ENCODE data around the gene PRKN.

PRKN gene

GRCh38 chr6:161438430-161439030 lies 1289.0 kb downstream of the PRKN start:
- H3K27ac ChIP-seq (ENCODE audit: low read length): no peak overlapping the region
- H3K4me3 ChIP-seq (ENCODE audit: low read depth in 1 of 2, low read length in 2 of 2): no peak overlapping the region
- no peak overlapping the region for H2AFZ ChIP-seq (ENCODE audit: low read depth, low read length)
- H3K4me2 ChIP-seq (ENCODE audit: insufficient read depth, low read length): no peak overlapping the region
- no peak for TF ChIP-seq EZH2 (IDR thresholded peaks at IDR 0.05; ENCODE audit: borderline replicate concordance, low read depth, low read length, severe bottlenecking)
- TF ChIP-seq, protein P1, sequence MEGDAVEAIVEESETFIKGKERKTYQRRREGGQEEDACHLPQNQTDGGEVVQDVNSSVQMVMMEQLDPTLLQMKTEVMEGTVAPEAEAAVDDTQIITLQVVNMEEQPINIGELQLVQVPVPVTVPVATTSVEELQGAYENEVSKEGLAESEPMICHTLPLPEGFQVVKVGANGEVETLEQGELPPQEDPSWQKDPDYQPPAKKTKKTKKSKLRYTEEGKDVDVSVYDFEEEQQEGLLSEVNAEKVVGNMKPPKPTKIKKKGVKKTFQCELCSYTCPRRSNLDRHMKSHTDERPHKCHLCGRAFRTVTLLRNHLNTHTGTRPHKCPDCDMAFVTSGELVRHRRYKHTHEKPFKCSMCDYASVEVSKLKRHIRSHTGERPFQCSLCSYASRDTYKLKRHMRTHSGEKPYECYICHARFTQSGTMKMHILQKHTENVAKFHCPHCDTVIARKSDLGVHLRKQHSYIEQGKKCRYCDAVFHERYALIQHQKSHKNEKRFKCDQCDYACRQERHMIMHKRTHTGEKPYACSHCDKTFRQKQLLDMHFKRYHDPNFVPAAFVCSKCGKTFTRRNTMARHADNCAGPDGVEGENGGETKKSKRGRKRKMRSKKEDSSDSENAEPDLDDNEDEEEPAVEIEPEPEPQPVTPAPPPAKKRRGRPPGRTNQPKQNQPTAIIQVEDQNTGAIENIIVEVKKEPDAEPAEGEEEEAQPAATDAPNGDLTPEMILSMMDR (IDR thresholded peaks at IDR 0.05; ENCODE audit: borderline replicate concordance, extremely low read depth, low read length, poor library complexity, severe bottlenecking): no peak
- ATAC-seq (ENCODE audit: insufficient read depth, low read depth) (no peak), DNase-seq (no peak)
- no peaks in the 10 kb centered on the region for H3K27me3 ChIP-seq (ENCODE audit: insufficient read depth, low read length, poor library complexity)
- no peak overlapping the region for H3K9ac ChIP-seq (ENCODE audit: low read depth, low read length)
- H3K36me3 ChIP-seq (ENCODE audit: insufficient read depth, low read length): no peaks in the 10 kb centered on the region
- no peaks in the 10 kb centered on the region for H3K9me3 ChIP-seq (ENCODE audit: insufficient read depth, low read length, severe bottlenecking)
- no peaks in the 10 kb centered on the region for H3K79me2 ChIP-seq (ENCODE audit: insufficient read depth, low read length)
- no peaks in the 10 kb centered on the region for H3K4me1 ChIP-seq (ENCODE audit: insufficient read depth, low read length)
- no peaks in the 10 kb centered on the region for H4K20me1 ChIP-seq (ENCODE audit: insufficient read depth, low read length)

DNA sequence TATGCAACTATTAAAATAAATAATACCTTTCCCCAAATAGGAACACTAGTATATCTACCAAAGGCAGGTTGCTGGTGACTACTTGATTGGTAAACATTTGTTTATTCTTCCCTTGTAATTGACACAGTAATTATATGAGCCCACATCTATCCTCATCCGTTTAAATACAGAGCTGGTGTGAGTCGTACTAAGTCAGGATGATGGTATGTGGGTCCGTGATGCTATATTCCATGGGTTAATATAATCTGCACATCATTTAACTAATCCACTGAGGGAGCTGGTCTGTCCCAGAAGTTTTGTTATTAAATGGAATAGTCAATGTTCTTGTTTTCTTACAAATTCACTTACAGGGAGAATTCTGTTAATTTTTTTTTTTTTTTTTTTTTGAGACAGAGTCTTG lies 1289.7 kb downstream of the PRKN start:
- H3K9me3 ChIP-seq (ENCODE audit: insufficient read depth, low read length, severe bottlenecking): no peaks in the 10 kb centered on the region
- H3K4me3 ChIP-seq (ENCODE audit: low read depth in 1 of 2, low read length in 2 of 2): no peak overlapping the region
- H2AFZ ChIP-seq (ENCODE audit: low read depth, low read length): no peak overlapping the region
- DNase-seq (no peak), ATAC-seq (ENCODE audit: insufficient read depth, low read depth) (no peak)
- no peaks in the 10 kb centered on the region for H4K20me1 ChIP-seq (ENCODE audit: insufficient read depth, low read length)
- H3K9ac ChIP-seq (ENCODE audit: low read depth, low read length): no peak overlapping the region
- H3K4me1 ChIP-seq (ENCODE audit: insufficient read depth, low read length): no peaks in the 10 kb centered on the region
- H3K27me3 ChIP-seq (ENCODE audit: insufficient read depth, low read length, poor library complexity): no peaks in the 10 kb centered on the region
- no peak overlapping the region for H3K27ac ChIP-seq (ENCODE audit: low read length)
- H3K4me2 ChIP-seq (ENCODE audit: insufficient read depth, low read length): no peak overlapping the region
- H3K79me2 ChIP-seq (ENCODE audit: insufficient read depth, low read length): no peaks in the 10 kb centered on the region
- no peak for TF ChIP-seq EZH2 (IDR thresholded peaks at IDR 0.05; ENCODE audit: borderline replicate concordance, low read depth, low read length, severe bottlenecking)
- TF ChIP-seq, protein P1 (IDR thresholded peaks at IDR 0.05; ENCODE audit: borderline replicate concordance, extremely low read depth, low read length, poor library complexity, severe bottlenecking): no peak
- no peaks in the 10 kb centered on the region for H3K36me3 ChIP-seq (ENCODE audit: insufficient read depth, low read length)

DNA sequence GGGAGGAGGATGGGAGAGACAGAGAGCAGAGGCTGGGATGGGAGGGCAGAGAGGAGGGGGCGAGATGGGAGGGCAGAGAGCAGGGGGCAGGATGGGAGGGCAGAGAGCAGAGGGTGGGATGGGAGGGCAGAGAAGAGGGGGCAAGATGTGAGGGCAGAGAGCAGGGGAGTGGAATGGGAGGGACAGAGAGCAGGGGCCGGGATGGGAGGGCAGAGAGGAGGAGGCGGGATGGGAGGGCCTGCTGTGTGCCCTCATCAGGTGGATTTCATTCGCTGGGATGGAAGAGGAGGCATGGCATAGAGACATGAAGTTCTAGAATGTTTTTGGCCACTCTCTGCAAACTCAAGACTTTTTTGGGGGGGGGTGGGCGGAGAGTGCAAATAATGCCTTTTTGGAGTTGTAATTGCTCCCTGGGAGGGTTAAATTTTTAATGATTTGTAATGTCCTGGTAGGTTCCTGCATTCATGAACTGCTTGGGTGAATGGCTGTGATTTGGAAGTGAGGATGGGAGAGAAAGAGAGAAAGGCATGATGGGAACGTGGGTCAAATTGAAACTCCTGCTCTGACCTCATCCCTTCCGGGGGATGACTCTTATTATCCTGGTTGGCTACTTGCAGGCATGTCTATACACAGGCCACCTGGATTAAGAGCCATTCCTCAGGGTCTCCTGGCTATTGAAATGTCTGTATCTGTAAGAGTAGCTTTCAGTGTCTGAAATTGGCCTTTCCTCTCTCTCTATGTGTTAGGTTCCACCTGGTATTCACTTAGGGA lies 1291.3 kb downstream of the PRKN start:
- H4K20me1 ChIP-seq (ENCODE audit: insufficient read depth, low read length): no peaks in the 10 kb centered on the region
- no peak overlapping the region for H3K27ac ChIP-seq (ENCODE audit: low read length)
- no peak overlapping the region for H3K4me2 ChIP-seq (ENCODE audit: insufficient read depth, low read length)
- H3K9me3 ChIP-seq (ENCODE audit: insufficient read depth, low read length, severe bottlenecking): no peaks in the 10 kb centered on the region
- TF ChIP-seq, protein P1 (IDR thresholded peaks at IDR 0.05; ENCODE audit: borderline replicate concordance, extremely low read depth, low read length, poor library complexity, severe bottlenecking): no peak
- TF ChIP-seq EZH2 (IDR thresholded peaks at IDR 0.05; ENCODE audit: borderline replicate concordance, low read depth, low read length, severe bottlenecking): no peak
- no peak for DNase-seq
- H3K27me3 ChIP-seq (ENCODE audit: insufficient read depth, low read length, poor library complexity): no peaks in the 10 kb centered on the region
- H3K79me2 ChIP-seq (ENCODE audit: insufficient read depth, low read length): no peaks in the 10 kb centered on the region
- H3K9ac ChIP-seq (ENCODE audit: low read depth, low read length): no peak overlapping the region
- no peaks in the 10 kb centered on the region for H3K36me3 ChIP-seq (ENCODE audit: insufficient read depth, low read length)
- H3K4me3 ChIP-seq (ENCODE audit: low read depth in 1 of 2, low read length in 2 of 2): no peak overlapping the region
- ATAC-seq (ENCODE audit: insufficient read depth, low read depth): no peak
- H2AFZ ChIP-seq (ENCODE audit: low read depth, low read length): no peak overlapping the region
- H3K4me1 ChIP-seq (ENCODE audit: insufficient read depth, low read length): no peaks in the 10 kb centered on the region

All from DND-41 (cell line).